Activated naive CD8-positive, alpha-beta T cell treated with anti-CD3 and anti-CD28 coated beads for 36 hours (primary cell): Measurements from ENCODE around the gene SSBP1. TPM values are rescaled to one million over a fixed set of nuclear protein-coding genes. Genes with fewer than 3 reads are reported as not detected.

ENCODE experiments used
- DNase-seq: peaks from one replicate; pipeline ENCODE4 v3.0.0; 2021
- H3K27ac Mint-ChIP-seq: one replicate; pipeline ENCODE4 v1.8.0; 2022; ENCODE audit warnings: mild to moderate bottlenecking, moderate library complexity, mixed read lengths
- H3K27me3 Mint-ChIP-seq: one replicate; pipeline ENCODE4 v1.8.0; 2022; ENCODE audit warnings: mild to moderate bottlenecking, mixed read lengths
- H3K36me3 Mint-ChIP-seq: one replicate; pipeline ENCODE4 v1.8.0; 2021; ENCODE audit warnings: mild to moderate bottlenecking, mixed read lengths
- H3K4me1 Mint-ChIP-seq: one replicate; pipeline ENCODE4 v1.8.0; 2021; ENCODE audit warnings: mixed read lengths
- H3K4me3 Mint-ChIP-seq: one replicate; pipeline ENCODE4 v1.8.0; 2022; ENCODE audit warnings: mild to moderate bottlenecking, moderate library complexity, mixed read lengths
- H3K9me3 Mint-ChIP-seq: one replicate; pipeline ENCODE4 v1.8.0; 2022; ENCODE audit warnings: mixed read lengths
- total RNA-seq, 2 experiments: library from RNA; stranded (reverse); gene quantifications; one replicate each; pipeline ENCODE4 v1.2.3, GENCODE V29; 2021

The SSBP1 gene
- total RNA-seq, 2 experiments from 2014 or later: 309 to 318 TPM

- DNase-seq: no peak
- Mint-ChIP-seq H3K4me1 (no peaks in the 10 kb centered on the region), H3K27me3 (no peaks in the 10 kb centered on the region), H3K36me3 (peaks cover 1% of the 10 kb centered on the region), H3K27ac (no peak overlapping the region), H3K4me3 (no peak overlapping the region), H3K9me3 (no peaks in the 10 kb centered on the region)
These were observed 47.8 kb downstream of the SSBP1 start for GRCh38 chr7:141785706-141786552.

GRCh38 chr7:141788296-141788695, 50.1 kb downstream of the SSBP1 start:
- Mint-ChIP-seq H3K36me3 (peaks cover 4% of the 10 kb centered on the region), H3K9me3 (no peaks in the 10 kb centered on the region), H3K27me3 (no peaks in the 10 kb centered on the region), H3K4me1 (no peaks in the 10 kb centered on the region), H3K27ac (no peak overlapping the region), H3K4me3 (no peak overlapping the region)
- no peak for DNase-seq

GRCh38 chr7:141789917-141790316, 51.8 kb downstream of the SSBP1 start, which contains the start of gene TAS2R5:
TSS of gene TAS2R5 (plus strand) at chr7:141790217. CDS start at chr7:141790362, 145 bp downstream.
- Mint-ChIP-seq H3K4me1 (no peaks in the 10 kb centered on the region), H3K9me3 (no peaks in the 10 kb centered on the region), H3K36me3 (peaks cover 6% of the 10 kb centered on the region), H3K4me3 (no peak within 1 kb of the TSS), H3K27me3 (no peaks in the 10 kb centered on the region), H3K27ac (no peak within 1 kb of the TSS)
- no peak for DNase-seq

GRCh38 chr7:141792526-141792925, 54.4 kb downstream of the SSBP1 start:
- no peak overlapping the region for H3K4me3 Mint-ChIP-seq
- DNase-seq: no peak
- H3K27ac Mint-ChIP-seq: no peak overlapping the region
- H3K9me3 Mint-ChIP-seq: no peaks in the 10 kb centered on the region
- H3K4me1 Mint-ChIP-seq: no peaks in the 10 kb centered on the region
- peaks cover 6% of the 10 kb centered on the region for H3K36me3 Mint-ChIP-seq
- H3K27me3 Mint-ChIP-seq: no peaks in the 10 kb centered on the region

Other genes with a start within 250 kb of the SSBP1 start
- 10 to 100 TPM; 86.0 to 87.4 TPM for gene AGK, start 186.9 kb upstream of the SSBP1 start, total RNA-seq
- 10 to 100 TPM; 29.9 to 32.9 TPM for gene DENND11, start 36.2 kb upstream of the SSBP1 start, total RNA-seq
- gene WEE2, start 30.0 kb upstream of the SSBP1 start, total RNA-seq: not detected
- under 1 TPM; 0.32 to 0.60 TPM for gene TAS2R3, start 25.7 kb downstream of the SSBP1 start, total RNA-seq
- under 1 TPM; 0.27 to 0.28 TPM for gene TAS2R4, start 38.3 kb downstream of the SSBP1 start, total RNA-seq
- under 1 TPM; 0.43 to 0.74 TPM for gene TAS2R5, start 51.9 kb downstream of the SSBP1 start, total RNA-seq
- gene PRSS37, start 103.1 kb downstream of the SSBP1 start, total RNA-seq: not detected
- not detected for gene OR9A4, start 178.0 kb downstream of the SSBP1 start, total RNA-seq
- not detected for gene CLEC5A, start 208.6 kb downstream of the SSBP1 start, total RNA-seq
- not detected for gene TAS2R38, start 235.4 kb downstream of the SSBP1 start, total RNA-seq